HepG2 (cell line): Measurements from ENCODE around the gene GPR149. TPM values are rescaled to one million over a fixed set of nuclear protein-coding genes. Genes with fewer than 3 reads are reported as not detected.
A peak's percentile ranks its signal among the peaks of the same experiment; 100 is the strongest.

Source experiments
- BCLAF1 ChIP-seq: fragments of 450-650 bp; IDR thresholded peaks from 2 replicates; pipeline ENCODE4 v1.6.1; 2017; ENCODE audit warnings: mild to moderate bottlenecking
- CENPBD1 ChIP-seq: sonication (generic); formaldehyde crosslinking; IDR thresholded peaks from 2 replicates; pipeline ENCODE4 v1.8.0; 2022; ENCODE audit warnings: missing genetic modification reagents, low read depth, mild to moderate bottlenecking, borderline replicate concordance
- ISL2 ChIP-seq: sonication (generic); formaldehyde crosslinking; IDR thresholded peaks from 2 replicates; pipeline ENCODE4 v1.5.0; 2020; ENCODE audit warnings: missing genetic modification reagents
- KDM2A ChIP-seq: sonication (generic); formaldehyde crosslinking; IDR thresholded peaks from 2 replicates; pipeline ENCODE4 v1.4.0; 2020; ENCODE audit warnings: low read depth, missing genetic modification reagents, borderline replicate concordance
- TAF15 ChIP-seq: fragments of 200-400 bp; formaldehyde crosslinking; IDR thresholded peaks from one replicate; pipeline ENCODE4 v1.6.1; 2018; ENCODE audit warnings: mild to moderate bottlenecking, low read depth, low read length; ENCODE audit not compliant: poor library complexity, severe bottlenecking
- UBTF ChIP-seq: sonication (generic); formaldehyde crosslinking; IDR thresholded peaks from 2 replicates; pipeline ENCODE4 v1.4.0; 2020; ENCODE audit warnings: mild to moderate bottlenecking, missing genetic modification reagents
- ZBTB14 ChIP-seq: sonication (generic); formaldehyde crosslinking; IDR thresholded peaks from 2 replicates; pipeline ENCODE4 v1.4.0; 2020; ENCODE audit warnings: missing genetic modification reagents
- ZIK1 ChIP-seq: sonication (generic); formaldehyde crosslinking; IDR thresholded peaks from 2 replicates; pipeline ENCODE4 v1.5.0; 2020; ENCODE audit warnings: mild to moderate bottlenecking, low read depth, missing genetic modification reagents, borderline replicate concordance
- ZNF143 ChIP-seq: sonication (generic); formaldehyde crosslinking; IDR thresholded peaks from 2 replicates; pipeline ENCODE4 v1.4.0; 2020; ENCODE audit warnings: missing genetic modification reagents
- ZNF354B ChIP-seq: sonication (generic); formaldehyde crosslinking; IDR thresholded peaks from 2 replicates; pipeline ENCODE4 v1.8.0; 2022; ENCODE audit warnings: mild to moderate bottlenecking, missing genetic modification reagents
- ZNF501 ChIP-seq: sonication (generic); formaldehyde crosslinking; IDR thresholded peaks from 2 replicates; pipeline ENCODE4 v1.5.1; 2020; ENCODE audit warnings: mild to moderate bottlenecking, moderate library complexity, missing genetic modification reagents
- ZNF563 ChIP-seq: sonication (generic); formaldehyde crosslinking; IDR thresholded peaks from 2 replicates; pipeline ENCODE4 v1.8.0; 2022; ENCODE audit warnings: mild to moderate bottlenecking, moderate library complexity, missing genetic modification reagents
- ZNF569 ChIP-seq: sonication (generic); formaldehyde crosslinking; IDR thresholded peaks from 2 replicates; pipeline ENCODE4 v1.5.0; 2020; ENCODE audit warnings: mild to moderate bottlenecking, missing genetic modification reagents, moderate library complexity, borderline replicate concordance
- ZNF615 ChIP-seq: sonication (generic); formaldehyde crosslinking; IDR thresholded peaks from 2 replicates; pipeline ENCODE4 v1.5.0; 2020; ENCODE audit warnings: mild to moderate bottlenecking, missing genetic modification reagents, borderline replicate concordance
- ZNF816 ChIP-seq: sonication (generic); formaldehyde crosslinking; IDR thresholded peaks from 2 replicates; pipeline ENCODE4 v1.8.0; 2022; ENCODE audit warnings: missing genetic modification reagents, mild to moderate bottlenecking, borderline replicate concordance
- polyA plus RNA-seq, 8 experiments: library from polyadenylated mRNA; depleted of rRNA in 3 of 8; stranded (reverse) in 7 of 8; unstranded in 1 of 8; fragments of >200 nt; fragmentation: Illumina TruSeq in 4 of 8; extraction: Trizol in 4 of 8; gene quantifications; 2 replicates each; pipeline versions ENCODE4 v1.2.1 to v1.2.3, GENCODE V29; 2011 to 2016; ENCODE audit warnings: low read depth in 4 of 8, missing spikeins in 1 of 8, mixed read lengths in 1 of 8; ENCODE audit not compliant: insufficient read depth in 1 of 8
- total RNA-seq, 5 experiments: library from RNA; depleted of rRNA; stranded (reverse); fragments of >200 nt; fragmentation: Illumina TruSeq; extraction: Trizol; gene quantifications; 2 replicates each; pipeline ENCODE4 v1.2.3, GENCODE V29; 2016; ENCODE audit warnings: low read depth in 1 of 5
- TF ChIP-seq, protein P1 (sequence below): sonication (generic); formaldehyde crosslinking; IDR thresholded peaks from 2 replicates; pipeline ENCODE4 v1.4.0; 2020; ENCODE audit warnings: mild to moderate bottlenecking, missing genetic modification reagents

Gene GPR149
- total and polyA plus RNA-seq, 2 of the 13 experiments (the other 11 are each of a cell fraction or from before 2014, with no cell fraction given) = not detected

- TF ChIP-seq ZNF569 (no peak), KDM2A (CRISPR knock-in tag) (peak; percentile 71), ZNF563 (CRISPR knock-in tag) (no peak), ZNF143 (no peak), TAF15 (no peak), ZBTB14 (CRISPR knock-in tag) (no peak), ZNF615 (CRISPR knock-in tag) (0 out of 2 replicates have a peak, but pooled peaks have one; percentile 38), UBTF (CRISPR knock-in tag) (peak; percentile 45; the same call in 1 of the 2 replicates), ZIK1 (no peak; the same call in 1 of the 2 replicates), ZNF354B (CRISPR knock-in tag) (no peak), CENPBD1 (CRISPR knock-in tag) (no peak), BCLAF1 (no peak), ZNF501 (CRISPR knock-in tag) (peak; percentile 89), ZNF816 (CRISPR knock-in tag) (0 out of 2 replicates have a peak, but pooled peaks have one; percentile 66), ISL2 (CRISPR knock-in tag) (peak; percentile 19; the same call in 1 of the 2 replicates)
- TF ChIP-seq, protein P1, sequence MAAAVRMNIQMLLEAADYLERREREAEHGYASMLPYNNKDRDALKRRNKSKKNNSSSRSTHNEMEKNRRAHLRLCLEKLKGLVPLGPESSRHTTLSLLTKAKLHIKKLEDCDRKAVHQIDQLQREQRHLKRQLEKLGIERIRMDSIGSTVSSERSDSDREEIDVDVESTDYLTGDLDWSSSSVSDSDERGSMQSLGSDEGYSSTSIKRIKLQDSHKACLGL = 0 out of 2 replicates have a peak, but pooled peaks have one; percentile 29
Observed at GRCh38 chr3:154323891-154324738, 105.9 kb downstream of the GPR149 start, which contains the start of gene DHX36 (continued).
